H9 (cell line): Measurements from ENCODE around the gene STXBP6. TPM values are rescaled to one million over a fixed set of nuclear protein-coding genes. Genes with fewer than 3 reads are reported as not detected.

ENCODE experiments used
- DNase-seq: peaks from one replicate; pipeline ENCODE4 v3.0.0-alpha.2; 2017
- H2AFZ ChIP-seq: one replicate; pipeline ENCODE4 v1.6.1; 2013; ENCODE audit warnings: mild to moderate bottlenecking, low read length, control low read depth, moderate library complexity
- H2AK5ac ChIP-seq: 2 replicates; pipeline ENCODE4 v1.6.1; 2013; ENCODE audit warnings: low read length, control low read depth, mixed read lengths; ENCODE audit not compliant: insufficient read length
- H2BK120ac ChIP-seq: one replicate; pipeline ENCODE4 v1.6.1; 2013; ENCODE audit warnings: low read depth, mild to moderate bottlenecking, low read length, control low read depth, inconsistent platforms; ENCODE audit not compliant: poor library complexity, severe bottlenecking
- H2BK12ac ChIP-seq: 2 replicates; pipeline ENCODE4 v1.6.1; 2013; ENCODE audit warnings: low read length, control low read depth, mixed read lengths, low read depth; ENCODE audit not compliant: insufficient read length
- H2BK15ac ChIP-seq: 2 replicates; pipeline ENCODE4 v1.6.1; 2013; ENCODE audit warnings: low read depth, low read length, control low read depth
- H2BK20ac ChIP-seq: one replicate; pipeline ENCODE4 v1.6.1; 2013; ENCODE audit warnings: low read depth, mild to moderate bottlenecking, low read length, control low read depth, inconsistent platforms; ENCODE audit not compliant: poor library complexity, severe bottlenecking
- H2BK5ac ChIP-seq: 2 replicates; pipeline ENCODE4 v1.6.1; 2013; ENCODE audit warnings: low read length, control low read depth, mixed read lengths; ENCODE audit not compliant: insufficient read length
- H3K14ac ChIP-seq: 2 replicates; pipeline ENCODE4 v1.6.1; 2013; ENCODE audit warnings: low read length, control low read depth; ENCODE audit not compliant: insufficient read depth
- H3K18ac ChIP-seq: 2 replicates; pipeline ENCODE4 v1.6.1; 2013; ENCODE audit warnings: low read depth, mild to moderate bottlenecking, mixed read lengths, low read length, control low read depth; ENCODE audit not compliant: insufficient read length
- H3K23ac ChIP-seq: 2 replicates; pipeline ENCODE4 v1.6.1; 2013; ENCODE audit warnings: low read length, control low read depth, mixed read lengths, low read depth; ENCODE audit not compliant: insufficient read length
- H3K23me2 ChIP-seq: 2 replicates; pipeline ENCODE4 v1.6.1; 2013; ENCODE audit warnings: low read depth, mild to moderate bottlenecking, mixed read lengths, low read length, control low read depth; ENCODE audit not compliant: insufficient read length, poor library complexity, severe bottlenecking
- H3K27ac ChIP-seq: 2 replicates; pipeline ENCODE4 v1.5.1; 2013; ENCODE audit warnings: low read length, control low read depth, mixed read lengths, low read depth; ENCODE audit not compliant: insufficient read length
- H3K27me3 ChIP-seq: 2 replicates; pipeline ENCODE4 v1.6.1; 2013; ENCODE audit warnings: low read length, control low read depth, inconsistent platforms; ENCODE audit not compliant: insufficient read depth
- H3K4ac ChIP-seq: 2 replicates; pipeline ENCODE4 v1.6.1; 2013; ENCODE audit warnings: low read depth, mild to moderate bottlenecking, control low read depth, inconsistent platforms, low read length, moderate library complexity
- H3K4me1 ChIP-seq: 2 replicates; pipeline ENCODE4 v1.6.1; 2013; ENCODE audit warnings: low read length, control low read depth, inconsistent platforms; ENCODE audit not compliant: insufficient read depth
- H3K4me2 ChIP-seq: 2 replicates; pipeline ENCODE4 v1.6.1; 2013; ENCODE audit warnings: low read length, control low read depth, mixed read lengths; ENCODE audit not compliant: insufficient read length, insufficient read depth
- H3K56ac ChIP-seq: 2 replicates; pipeline ENCODE4 v1.6.1; 2013; ENCODE audit warnings: low read depth, mild to moderate bottlenecking, mixed read lengths, low read length, control low read depth; ENCODE audit not compliant: insufficient read length
- H3K79me1 ChIP-seq: 2 replicates; pipeline ENCODE4 v1.6.1; 2013; ENCODE audit warnings: low read depth, mild to moderate bottlenecking, moderate library complexity, low read length, control low read depth, inconsistent platforms; ENCODE audit not compliant: insufficient read depth, poor library complexity, severe bottlenecking
- H3K79me2 ChIP-seq: 2 replicates; pipeline ENCODE4 v1.6.1; 2013; ENCODE audit warnings: low read length, control low read depth, inconsistent platforms; ENCODE audit not compliant: insufficient read depth
- H3K9ac ChIP-seq: 2 replicates; pipeline ENCODE4 v1.6.1; 2013; ENCODE audit warnings: low read length, control low read depth, mixed read lengths; ENCODE audit not compliant: insufficient read length; ENCODE audit errors: extremely low read depth
- H3K9me3 ChIP-seq: one replicate; pipeline ENCODE4 v1.6.1; 2013; ENCODE audit warnings: low read depth, low read length, inconsistent platforms; ENCODE audit not compliant: control insufficient read depth
- H3T11ph ChIP-seq: one replicate; pipeline ENCODE4 v1.6.1; 2013; ENCODE audit warnings: mild to moderate bottlenecking, low read length, control low read depth, inconsistent platforms
- H4K20me1 ChIP-seq: one replicate; pipeline ENCODE4 v1.6.1; 2013; ENCODE audit not compliant: control insufficient read depth, insufficient read length, insufficient read depth
- H4K5ac ChIP-seq: 2 replicates; pipeline ENCODE4 v1.6.1; 2013; ENCODE audit warnings: low read depth, mild to moderate bottlenecking, mixed read lengths, low read length, control low read depth; ENCODE audit not compliant: insufficient read length
- H4K8ac ChIP-seq: replicated peaks from 2 replicates; pipeline ENCODE4 v1.6.1; 2013; ENCODE audit warnings: low read length, control low read depth, mixed read lengths, low read depth; ENCODE audit not compliant: insufficient read length
- H4K91ac ChIP-seq: 2 replicates; pipeline ENCODE4 v1.6.1; 2013; ENCODE audit warnings: low read depth, mild to moderate bottlenecking, moderate library complexity, mixed read lengths, low read length, control low read depth; ENCODE audit not compliant: insufficient read length
- H3K27ac Mint-ChIP-seq, 3 experiments: 2 replicates in 2 of 3; 3 replicates in 1 of 3; pipeline ENCODE4 v1.8.0; 2020 to 2021; ENCODE audit warnings: mixed read lengths in 3 of 3, mild to moderate bottlenecking in 1 of 3, moderate library complexity in 1 of 3
- H3K27me3 Mint-ChIP-seq: 2 replicates; pipeline ENCODE4 v1.8.0; 2021; ENCODE audit warnings: low read depth, mild to moderate bottlenecking, moderate library complexity, mixed read lengths
- H3K36me3 Mint-ChIP-seq, 3 experiments: 2 replicates in 2 of 3; 3 replicates in 1 of 3; pipeline ENCODE4 v1.8.0; 2020 to 2021; ENCODE audit warnings: low read depth in 3 of 3, mixed read lengths in 3 of 3; ENCODE audit not compliant: insufficient read depth in 1 of 3
- H3K4me1 Mint-ChIP-seq, 2 experiments: 2 replicates each; pipeline ENCODE4 v1.8.0; 2020; ENCODE audit warnings: mixed read lengths in 2 of 2
- H3K4me3 Mint-ChIP-seq, 2 experiments: 2 replicates in 1 of 2; 3 replicates in 1 of 2; pipeline ENCODE4 v1.8.0; 2020 to 2021; ENCODE audit warnings: mild to moderate bottlenecking in 2 of 2, mixed read lengths in 2 of 2, moderate library complexity in 1 of 2
- H3K9me3 Mint-ChIP-seq, 2 experiments: 2 replicates in 1 of 2; 3 replicates in 1 of 2; pipeline ENCODE4 v1.8.0; 2020; ENCODE audit warnings: mild to moderate bottlenecking in 2 of 2, mixed read lengths in 2 of 2, moderate library complexity in 1 of 2
- WGBS: extraction: QIAGEN DNeasy Blood & Tissue Kit; methylation state at CpG from one replicate; pipeline ENCODE4 v1.1.7; 2013; ENCODE audit warnings: missing lambda C conversion rate, low lambda C conversion rate, mixed read lengths; ENCODE audit not compliant: insufficient read length; ENCODE audit errors: extremely low coverage; 5-methylcytosine and 5-hydroxymethylcytosine counted together
- total RNA-seq: library from RNA; stranded (reverse); gene quantifications from 2 replicates; pipeline ENCODE4 v1.2.1, GENCODE V29; 2021
- TF ChIP-seq, protein P1 (sequence below): fragments of 200-600 bp; sonication (generic); conservative IDR thresholded peaks from 3 replicates; pipeline ENCODE4 v1.8.0; 2021; ENCODE audit warnings: antibody characterized with exemption, mild to moderate bottlenecking

The STXBP6 gene
- total RNA-seq, 1 experiment from 2014 or later, result 3.6 TPM

DNA sequence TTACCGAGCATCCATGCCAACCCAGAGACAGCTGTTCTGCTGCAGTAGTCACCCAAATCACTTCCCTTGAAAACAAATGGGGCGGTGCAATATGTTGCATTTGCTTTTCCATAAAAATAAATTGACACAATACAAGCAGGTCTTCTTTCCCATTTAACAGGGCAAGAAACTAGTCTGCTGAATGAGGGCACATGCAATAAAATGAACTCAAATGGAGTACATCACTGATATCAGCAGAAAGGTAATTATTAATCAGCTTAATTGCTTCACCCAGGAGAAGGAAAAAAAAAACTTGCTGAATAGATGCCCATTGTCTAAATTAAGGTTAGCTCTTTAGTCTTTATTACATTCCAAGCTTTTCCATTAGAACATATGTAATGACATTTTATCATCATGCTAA lies 240.8 kb downstream of the STXBP6 start:
- WGBS, result no CpG with 5 or more reads among the region's 2 CpGs
- no peaks in the 10 kb centered on the region for H3K36me3 Mint-ChIP-seq
- no peaks in the 10 kb centered on the region for H3K27me3 Mint-ChIP-seq
- H4K20me1 ChIP-seq, result no peaks in the 10 kb centered on the region
- H2BK15ac ChIP-seq, result no peak overlapping the region
- no peak overlapping the region for H3K27ac ChIP-seq
- no peaks in the 10 kb centered on the region for H3K27me3 ChIP-seq
- H3K4ac ChIP-seq, result no peak overlapping the region
- no peak overlapping the region for H3K27ac Mint-ChIP-seq
- no peak overlapping the region for H2AFZ ChIP-seq
- no peak overlapping the region for H2BK120ac ChIP-seq
- TF ChIP-seq, protein P1, sequence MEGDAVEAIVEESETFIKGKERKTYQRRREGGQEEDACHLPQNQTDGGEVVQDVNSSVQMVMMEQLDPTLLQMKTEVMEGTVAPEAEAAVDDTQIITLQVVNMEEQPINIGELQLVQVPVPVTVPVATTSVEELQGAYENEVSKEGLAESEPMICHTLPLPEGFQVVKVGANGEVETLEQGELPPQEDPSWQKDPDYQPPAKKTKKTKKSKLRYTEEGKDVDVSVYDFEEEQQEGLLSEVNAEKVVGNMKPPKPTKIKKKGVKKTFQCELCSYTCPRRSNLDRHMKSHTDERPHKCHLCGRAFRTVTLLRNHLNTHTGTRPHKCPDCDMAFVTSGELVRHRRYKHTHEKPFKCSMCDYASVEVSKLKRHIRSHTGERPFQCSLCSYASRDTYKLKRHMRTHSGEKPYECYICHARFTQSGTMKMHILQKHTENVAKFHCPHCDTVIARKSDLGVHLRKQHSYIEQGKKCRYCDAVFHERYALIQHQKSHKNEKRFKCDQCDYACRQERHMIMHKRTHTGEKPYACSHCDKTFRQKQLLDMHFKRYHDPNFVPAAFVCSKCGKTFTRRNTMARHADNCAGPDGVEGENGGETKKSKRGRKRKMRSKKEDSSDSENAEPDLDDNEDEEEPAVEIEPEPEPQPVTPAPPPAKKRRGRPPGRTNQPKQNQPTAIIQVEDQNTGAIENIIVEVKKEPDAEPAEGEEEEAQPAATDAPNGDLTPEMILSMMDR, result no peak
- H2BK20ac ChIP-seq, result no peak overlapping the region
- no peak overlapping the region for H3K9ac ChIP-seq
- no peak overlapping the region for H3K56ac ChIP-seq
- H3K18ac ChIP-seq, result no peak overlapping the region
- no peaks in the 10 kb centered on the region for H3K79me2 ChIP-seq
- H2BK5ac ChIP-seq, result no peak overlapping the region
- no peaks in the 10 kb centered on the region for H3K79me1 ChIP-seq
- H3K4me1 Mint-ChIP-seq, result peaks cover 10 to 17% of the 10 kb centered on the region in 2 experiments
- H3K9me3 ChIP-seq, result no peaks in the 10 kb centered on the region
- no peak overlapping the region for H2BK12ac ChIP-seq
- H3K23ac ChIP-seq, result no peak overlapping the region
- H4K5ac ChIP-seq, result no peak overlapping the region
- H3K4me3 Mint-ChIP-seq, result no peak overlapping the region
- H3K14ac ChIP-seq, result no peak overlapping the region
- no peaks in the 10 kb centered on the region for H3K9me3 Mint-ChIP-seq
- no peaks in the 10 kb centered on the region for H3K23me2 ChIP-seq
- H2AK5ac ChIP-seq, result no peak overlapping the region
- no peak overlapping the region for H3K4me2 ChIP-seq
- no peaks in the 10 kb centered on the region for H3K4me1 ChIP-seq
- H4K91ac ChIP-seq, result no peak overlapping the region
- H4K8ac ChIP-seq, result no peak overlapping the region
- no peak for DNase-seq
- no peak overlapping the region for H3T11ph ChIP-seq
